Measurements from ENCODE around the gene CSNK1G3.
"Not testable (repeated sequence)": the region's sequence is repeated elsewhere in the genome, so short reads cannot be mapped to it uniquely, and the experiment has no call there.

CSNK1G3 gene

DNA sequence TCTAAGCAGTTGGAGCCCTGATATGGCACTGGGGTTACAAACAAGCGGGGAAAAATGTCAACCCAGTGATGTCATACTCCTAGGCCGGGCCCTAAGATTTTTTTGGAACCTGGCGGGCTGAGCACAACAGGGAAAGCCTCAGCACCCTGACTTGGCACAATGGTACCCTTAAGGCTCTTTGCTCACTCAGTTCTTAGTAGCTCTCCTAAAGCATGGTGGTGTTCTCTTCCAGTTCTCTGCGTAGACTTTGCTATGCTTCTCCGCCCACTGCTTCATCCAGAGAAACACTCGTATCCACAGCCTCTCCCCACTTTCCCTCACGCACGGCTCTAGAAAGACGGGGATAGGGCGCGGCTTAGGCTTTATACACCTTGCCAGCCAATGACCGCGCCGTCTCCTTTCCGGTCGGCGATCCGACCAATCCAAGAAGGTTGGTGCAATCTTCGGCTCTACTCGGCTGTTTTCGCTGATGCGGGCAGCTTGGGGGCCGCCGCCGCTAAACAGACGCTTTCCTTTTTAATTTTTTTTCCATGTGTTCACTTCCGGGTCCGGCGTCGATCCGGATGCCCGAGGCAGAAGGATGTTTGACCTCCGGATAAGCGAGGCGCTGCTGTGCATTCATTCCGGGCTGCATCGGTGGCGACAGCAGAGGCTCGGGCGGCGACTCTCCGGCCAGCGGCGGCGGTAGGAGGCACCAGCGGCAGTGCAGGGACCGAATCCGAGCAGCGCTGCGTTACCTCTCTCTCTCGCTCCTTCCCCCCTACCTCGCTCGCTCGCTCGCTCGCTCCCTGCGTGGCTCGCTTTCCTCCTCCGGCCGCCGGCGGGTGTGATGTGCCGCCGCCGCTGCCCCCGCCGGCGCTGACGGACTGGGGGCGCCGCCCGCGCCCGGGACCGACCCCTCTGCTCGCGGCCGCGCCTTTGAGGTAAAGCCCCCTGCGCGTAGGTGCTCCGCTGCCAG lies at the start of gene CSNK1G3:
TSS of gene CSNK1G3 (plus strand) at position 530 of the 958 bp plus-strand sequence. CDS start 33,487 bp downstream, outside the sequence.
- DNase-seq: peak; percentile 98

DNA sequence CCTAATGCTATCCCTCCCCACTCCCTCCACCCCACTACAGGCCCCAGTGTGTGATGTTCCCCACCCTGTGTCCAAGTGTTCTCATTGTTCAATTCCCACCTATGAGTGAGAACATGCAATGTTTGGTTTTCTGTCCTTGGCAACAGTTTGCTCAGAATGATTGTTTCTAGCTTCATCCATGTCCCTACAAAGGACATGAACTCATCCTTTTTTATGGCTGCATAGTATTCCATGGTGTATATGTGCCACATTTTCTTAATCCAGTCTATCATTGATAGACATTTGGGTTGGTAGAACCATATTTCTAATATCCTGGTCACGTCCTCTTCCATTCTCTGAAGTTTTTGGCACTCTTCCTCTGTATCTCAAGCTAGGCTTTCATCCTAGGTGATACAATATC lies 45.1 kb upstream of the CSNK1G3 start:
- not testable (repeated sequence) for DNase-seq

DNA sequence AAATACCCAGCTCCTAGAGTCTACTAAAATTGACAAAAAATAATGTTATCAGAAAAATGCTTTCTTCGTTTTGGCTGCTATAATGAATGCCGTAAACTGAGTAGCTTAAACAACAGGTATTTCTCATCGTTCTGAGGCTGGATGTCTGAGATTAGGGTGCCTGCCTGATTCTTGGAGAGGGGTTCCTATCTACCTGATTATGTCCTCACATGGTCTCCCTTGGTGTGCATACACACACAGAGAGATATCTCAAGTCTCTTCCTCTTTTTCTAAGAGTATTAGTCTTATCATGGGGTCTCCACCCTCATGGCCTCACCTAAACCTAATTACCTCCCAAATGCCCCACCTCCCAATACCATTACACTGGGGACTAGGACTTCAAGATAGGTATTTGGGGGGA lies 40.6 kb upstream of the CSNK1G3 start:
- no peak for DNase-seq

DNA sequence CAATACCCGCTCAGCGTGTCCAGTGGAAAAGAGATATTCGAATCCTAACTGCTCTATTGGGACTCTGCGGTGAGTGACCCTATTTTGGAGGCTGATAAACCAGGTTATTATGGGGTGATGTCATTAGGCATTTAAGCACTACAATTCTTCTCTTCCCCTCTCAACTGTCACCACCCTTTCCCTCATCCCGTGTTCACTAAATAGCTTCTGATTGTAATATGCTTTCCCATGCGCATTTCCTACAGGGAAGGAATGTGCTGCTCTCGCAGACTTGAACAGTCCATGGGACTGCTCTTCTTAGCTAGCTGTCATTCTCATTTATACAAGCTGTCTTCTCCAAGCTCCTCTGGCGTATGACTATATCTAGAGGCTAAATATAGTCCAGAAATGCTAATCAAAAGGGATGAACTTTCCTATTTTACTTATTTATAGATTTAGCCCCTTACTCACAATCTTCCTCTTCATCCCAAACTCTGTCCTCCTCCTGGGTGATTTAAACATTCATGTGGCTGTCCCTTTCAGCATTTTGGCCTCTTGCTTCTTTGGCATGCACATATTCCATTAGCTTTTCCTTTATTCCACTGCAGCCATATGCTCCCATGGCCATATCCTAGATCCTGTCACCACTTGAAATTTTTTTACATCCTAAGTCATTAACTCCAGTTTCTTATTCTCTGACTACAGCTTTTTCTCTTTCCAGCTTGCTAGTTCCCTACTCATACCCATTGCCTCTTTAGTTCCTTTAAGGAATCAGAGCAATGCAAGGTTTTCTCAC lies 39.6 kb upstream of the CSNK1G3 start:
- DNase-seq: no peak

DNA sequence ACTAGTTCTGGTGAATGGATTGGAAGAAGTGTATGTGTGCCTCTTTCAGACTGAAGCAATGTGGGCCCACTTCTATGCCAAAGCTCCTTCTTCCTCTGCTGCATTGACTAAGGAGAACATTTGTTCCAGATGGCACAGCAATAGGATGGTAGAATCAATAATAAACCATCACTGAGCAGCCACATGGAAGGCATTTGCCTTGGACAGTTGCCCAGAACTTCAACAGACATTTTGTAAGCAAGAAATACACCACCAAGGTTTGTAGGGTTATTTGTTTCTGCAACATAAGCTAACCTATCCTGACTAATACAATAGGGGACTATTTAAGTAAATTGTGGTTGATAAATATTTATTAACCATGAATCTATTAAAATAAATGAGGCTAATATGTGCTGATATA lies 37.7 kb upstream of the CSNK1G3 start:
- DNase-seq: no peak

DNA sequence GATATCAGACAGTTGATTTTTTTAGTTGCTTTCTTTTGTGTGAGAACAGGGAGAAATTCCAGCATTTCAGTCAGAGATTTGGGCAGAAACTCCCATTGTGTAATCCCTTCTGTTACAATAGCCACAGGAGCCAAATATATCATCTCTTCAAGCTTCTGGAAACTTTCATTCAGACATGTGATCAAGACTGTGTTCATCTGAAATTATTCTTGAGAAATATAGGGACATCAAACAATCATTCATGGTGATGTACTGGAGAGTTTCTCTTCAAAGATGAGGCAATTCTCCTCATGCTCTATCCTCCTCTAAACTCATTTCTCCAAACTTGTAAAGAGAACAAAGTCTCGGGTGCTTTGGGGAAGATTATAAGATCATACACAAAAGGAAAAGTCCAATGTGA lies 35.2 kb upstream of the CSNK1G3 start:
- no peak for DNase-seq

DNA sequence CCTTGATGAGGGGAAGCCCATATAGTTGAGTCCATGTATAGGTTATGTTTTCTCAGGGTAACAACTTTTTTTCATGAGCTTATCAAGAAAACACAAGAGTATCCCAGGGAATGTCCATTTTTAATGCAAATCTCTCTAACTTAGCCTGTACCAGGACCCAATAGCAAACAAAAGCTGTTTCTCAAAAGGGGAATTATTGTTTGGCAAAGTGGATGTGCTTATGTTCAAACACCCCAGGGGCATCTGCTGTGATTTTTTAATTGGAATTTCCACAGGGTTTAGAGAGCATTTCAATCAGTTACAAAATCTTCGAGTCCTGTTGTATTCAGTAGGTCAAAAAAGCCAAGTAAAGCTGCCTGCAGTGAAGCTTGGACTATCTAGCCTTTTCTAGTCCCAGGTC lies 33.4 kb upstream of the CSNK1G3 start:
- no peak for DNase-seq

DNA sequence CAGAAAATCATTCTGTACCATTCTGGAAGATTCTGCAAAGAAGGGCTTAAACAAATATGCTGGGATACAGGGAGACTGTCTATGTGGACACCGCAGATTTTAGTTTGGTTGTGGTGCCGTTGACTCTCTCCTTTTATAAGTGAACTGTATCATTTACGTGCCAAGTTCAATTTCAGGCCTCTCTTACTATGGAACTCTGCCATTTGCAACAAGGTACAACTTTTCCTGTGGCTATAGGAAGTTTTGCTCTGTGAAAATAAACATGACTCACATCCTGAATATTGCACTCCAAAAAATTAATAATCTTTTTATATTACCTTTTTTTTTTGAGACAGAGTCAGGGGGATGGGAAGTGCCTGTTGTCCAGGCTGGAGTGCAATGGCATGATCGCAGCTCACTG lies 29.7 kb upstream of the CSNK1G3 start:
- DNase-seq: no peak

DNA sequence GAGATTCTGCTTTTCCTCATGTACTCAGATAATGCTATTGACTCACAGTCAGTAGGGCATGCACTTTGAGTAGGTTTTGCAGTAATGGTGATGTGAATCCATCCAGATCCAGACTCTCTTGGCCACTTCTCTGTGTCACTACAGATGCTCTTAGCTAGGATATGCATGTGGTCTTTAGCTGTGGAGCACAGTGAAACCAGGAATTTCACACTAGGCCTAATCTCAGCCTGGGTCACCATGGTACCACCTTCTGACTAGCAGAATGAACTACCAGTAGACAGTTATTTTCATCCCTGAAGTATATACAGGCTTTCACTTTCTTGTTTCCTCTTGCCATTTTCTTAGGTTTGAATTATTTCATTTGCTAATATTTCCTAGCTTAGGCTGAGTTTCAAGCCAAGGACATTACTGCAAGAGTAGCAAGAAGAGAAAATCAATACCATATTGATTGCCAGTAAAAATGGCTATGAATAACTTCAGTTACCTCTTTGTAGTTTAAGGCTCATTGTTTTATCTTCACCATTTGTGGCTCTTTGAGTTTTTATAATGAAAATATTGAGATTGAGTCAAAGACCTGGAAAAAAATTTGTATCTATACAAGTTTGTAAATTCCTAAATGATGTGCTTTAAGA lies 28.4 kb upstream of the CSNK1G3 start:
- no peak for DNase-seq

DNA sequence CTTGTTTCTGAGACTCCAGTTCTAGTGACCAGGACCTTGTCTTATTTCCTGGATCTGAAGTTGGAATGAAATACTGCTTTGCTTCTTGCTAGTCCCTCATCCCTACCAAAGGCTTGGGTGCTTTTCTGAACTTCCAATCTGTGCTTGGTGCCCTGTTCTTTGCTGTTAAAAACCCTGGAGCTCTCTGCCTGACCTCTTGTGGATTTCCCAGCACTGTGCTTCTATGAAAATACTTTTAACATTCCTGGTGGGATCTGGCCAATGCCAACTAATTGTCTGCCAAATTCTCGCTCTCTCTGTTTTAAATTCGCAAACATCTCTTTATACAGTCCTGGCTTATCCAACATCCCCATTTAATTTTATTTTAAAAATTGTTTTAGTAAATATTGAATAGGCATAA lies 26.7 kb upstream of the CSNK1G3 start:
- no peak for DNase-seq

DNA sequence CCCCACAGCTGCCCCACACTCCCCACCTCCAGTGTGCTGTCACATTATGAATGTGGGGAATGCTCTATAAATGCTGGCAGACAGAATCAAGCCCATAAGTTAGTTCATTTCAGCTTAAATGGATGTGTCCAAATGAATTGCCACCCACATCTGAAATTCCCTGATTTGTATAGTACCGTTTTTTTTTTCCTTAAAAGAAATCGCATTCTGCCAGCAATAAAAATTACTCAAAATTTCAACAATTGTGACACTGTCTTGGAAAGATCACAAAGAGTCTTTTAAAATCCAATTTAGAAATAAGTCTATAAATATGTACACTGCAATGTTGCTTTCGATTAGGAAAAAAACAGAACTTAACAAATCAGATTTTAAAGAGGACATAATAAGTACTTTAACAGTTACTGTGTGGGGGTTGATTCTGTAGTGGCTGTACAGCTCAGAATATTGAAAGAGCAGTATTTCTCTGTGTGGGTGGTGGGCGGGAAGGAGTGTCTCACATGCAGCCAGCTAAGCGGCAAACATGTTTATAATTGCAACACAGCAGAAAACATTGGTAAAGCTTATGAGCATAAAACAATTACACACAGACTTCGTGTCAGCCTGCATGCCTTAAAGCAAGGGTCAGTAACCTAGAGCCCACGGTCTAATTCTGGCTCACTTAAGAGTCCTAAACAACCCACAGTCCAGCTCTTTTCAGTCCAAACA lies 24.9 kb upstream of the CSNK1G3 start:
- DNase-seq: no peak

DNA sequence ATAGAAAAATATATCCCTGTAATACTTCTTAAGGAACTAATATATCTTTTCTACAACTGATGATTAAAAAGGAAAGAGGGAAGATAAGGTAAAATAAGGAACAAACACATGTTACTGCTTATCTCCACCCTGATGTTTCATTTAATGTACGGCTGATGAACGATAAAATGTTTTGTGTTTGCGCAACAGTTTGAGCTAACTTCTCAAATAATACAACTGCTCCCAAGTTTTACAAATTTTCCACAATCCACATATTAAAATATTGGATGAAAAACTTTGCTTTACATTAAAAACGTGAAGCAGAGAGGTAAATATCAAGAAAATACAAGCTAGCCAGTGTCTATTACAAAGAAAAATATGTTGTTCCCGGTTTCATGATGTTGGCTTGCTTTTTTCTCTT lies 21.0 kb upstream of the CSNK1G3 start:
- no peak for DNase-seq

DNA sequence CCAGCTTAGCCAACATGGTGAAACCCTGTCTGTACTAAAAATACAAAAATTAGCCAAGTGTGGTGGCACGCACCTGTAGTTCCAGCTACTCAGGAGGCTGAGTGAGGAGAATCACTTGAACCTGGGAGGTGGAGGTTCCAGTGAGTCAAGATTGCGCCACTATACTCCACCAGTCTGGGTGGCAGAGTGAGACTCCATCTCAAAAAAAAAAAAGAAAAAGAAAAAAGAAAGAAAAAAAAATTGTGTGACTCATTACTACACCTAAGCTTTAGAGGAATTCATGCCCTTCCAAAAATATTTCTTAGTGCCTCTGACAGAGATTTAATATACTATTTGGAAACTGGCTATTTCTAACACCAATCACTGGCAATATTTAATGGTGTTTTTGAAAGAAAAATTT lies 16.8 kb upstream of the CSNK1G3 start:
- not testable (repeated sequence) for DNase-seq

DNA sequence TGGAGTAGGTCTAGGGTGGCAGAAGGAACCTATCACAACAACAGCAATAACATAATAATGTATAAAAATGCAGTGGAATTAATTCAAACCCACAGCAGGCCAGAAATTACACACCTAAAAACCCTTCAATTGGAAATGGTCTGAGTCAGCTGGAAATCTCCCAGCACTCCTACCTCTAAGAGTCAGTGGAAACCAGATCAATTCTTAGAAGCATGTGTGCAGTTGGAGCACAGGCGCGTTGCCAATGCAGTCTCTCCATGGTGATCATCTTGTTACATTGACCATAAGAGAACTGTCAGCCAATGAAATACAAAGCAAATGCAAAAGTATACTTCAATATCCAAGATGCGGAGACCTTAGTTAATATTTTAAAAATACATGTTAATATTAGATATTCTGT lies 15.1 kb upstream of the CSNK1G3 start:
- DNase-seq: no peak

DNA sequence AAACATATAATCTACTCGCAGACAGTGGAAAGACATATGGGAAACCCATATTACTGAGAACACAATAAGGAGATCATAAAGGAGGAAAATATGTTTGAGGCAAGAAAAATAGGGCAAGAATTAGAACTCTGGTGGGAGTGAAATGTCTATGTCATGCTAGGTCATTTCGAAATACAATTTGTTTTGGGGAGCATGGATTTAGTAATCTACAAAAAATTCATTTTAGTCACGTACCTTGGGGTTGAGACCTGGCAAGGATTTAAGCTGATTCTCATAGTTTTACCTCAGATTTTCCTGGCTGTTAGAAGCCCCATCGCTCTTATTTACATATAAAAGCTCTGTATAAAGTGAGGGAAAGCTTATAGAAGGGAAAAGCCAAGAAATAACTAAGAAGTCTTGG lies 11.5 kb upstream of the CSNK1G3 start:
- no peak for DNase-seq

DNA sequence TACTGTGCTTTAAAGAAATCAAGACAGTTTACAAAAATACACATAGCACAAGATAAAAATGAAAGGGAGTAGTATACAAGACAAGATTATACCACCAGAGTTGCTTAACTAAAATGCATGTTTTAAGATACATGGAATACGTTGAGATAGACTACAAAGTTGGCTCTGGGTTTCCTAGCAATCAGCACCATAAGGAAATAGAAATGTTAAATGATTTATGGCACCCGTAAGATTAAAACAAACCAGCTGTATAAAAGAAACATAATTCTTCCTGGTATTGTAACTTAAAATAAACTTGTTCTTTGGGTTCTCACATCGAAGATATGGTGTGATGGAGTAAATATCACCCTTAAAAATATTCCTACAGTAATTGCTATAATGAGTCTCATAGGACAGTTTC lies 9.9 kb upstream of the CSNK1G3 start:
- DNase-seq: no peak

DNA sequence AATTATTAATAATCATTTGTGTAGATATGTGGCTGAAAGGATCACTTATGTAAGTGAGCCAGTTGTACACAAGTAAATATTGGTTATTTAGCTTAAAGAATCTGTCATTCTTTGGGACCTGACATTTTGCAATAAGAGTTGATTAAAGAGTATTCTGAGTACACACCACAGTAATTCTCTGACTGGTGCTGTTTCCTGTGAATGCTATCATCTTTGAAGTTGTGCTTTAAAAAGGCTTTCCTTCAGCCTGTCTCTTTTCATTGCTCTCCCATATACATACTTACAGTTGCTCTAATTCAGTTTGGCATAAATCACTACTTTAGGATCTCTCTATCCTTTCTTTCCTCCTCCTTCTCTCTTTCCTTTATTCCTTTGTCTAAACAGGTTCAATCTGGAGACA lies 8.7 kb upstream of the CSNK1G3 start:
- no peak for DNase-seq

DNA sequence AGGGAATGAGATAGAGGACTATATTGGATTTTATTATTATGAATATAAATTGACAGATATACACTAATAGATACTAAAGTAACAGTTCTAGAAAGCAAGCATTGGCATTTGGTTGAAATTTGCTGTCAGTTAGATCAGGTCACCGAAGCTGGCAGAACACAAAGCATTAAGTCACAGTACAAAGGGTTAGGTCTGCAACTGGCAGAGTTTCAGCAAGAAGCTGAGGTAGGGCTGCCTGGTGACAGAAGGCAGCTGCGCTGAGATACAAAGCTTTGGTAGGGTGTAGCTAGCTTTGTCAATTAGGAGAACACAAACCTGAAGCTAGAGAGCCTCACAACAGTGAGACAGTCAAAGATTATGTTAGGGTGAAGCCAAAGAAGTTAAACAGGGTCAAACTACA lies 6.3 kb upstream of the CSNK1G3 start:
- no peak for DNase-seq

DNA sequence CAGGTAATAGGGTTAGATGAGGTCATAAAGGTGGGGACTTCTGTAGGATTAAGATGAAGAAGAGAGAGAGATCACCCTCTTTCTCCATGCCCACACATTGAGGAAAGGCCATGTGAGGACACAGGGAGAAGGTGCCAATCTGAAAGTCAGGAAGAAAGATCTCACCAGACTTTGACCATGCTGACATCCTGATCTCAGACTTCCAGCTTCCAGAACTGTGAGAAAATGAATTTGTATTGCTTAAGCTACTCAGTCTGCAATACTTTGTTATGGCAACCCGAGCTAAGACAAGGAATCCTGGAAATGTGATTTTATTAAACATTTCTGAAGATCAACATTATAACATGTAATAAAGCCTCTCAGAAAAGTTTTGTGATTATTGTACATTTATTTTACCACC lies 3.5 kb upstream of the CSNK1G3 start:
- no peak for DNase-seq

DNA sequence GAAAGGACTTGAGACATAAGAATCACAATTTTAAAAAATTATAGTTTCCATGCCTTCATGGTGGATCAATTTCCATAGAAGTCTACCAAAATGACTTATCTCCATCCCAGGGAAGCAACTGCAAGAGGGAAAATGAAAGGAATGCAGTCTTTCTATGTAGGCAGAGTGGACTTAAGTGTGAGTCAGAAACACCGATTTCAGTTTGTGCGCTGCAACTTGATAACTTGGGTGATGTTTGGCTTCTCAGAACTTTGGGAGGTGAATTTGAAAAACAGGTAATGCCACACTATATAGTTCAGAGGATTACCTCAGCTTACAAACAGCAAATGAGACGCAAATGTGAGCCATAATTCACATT lies 708 bp upstream of the CSNK1G3 start:
- DNase-seq: no peak

DNA sequence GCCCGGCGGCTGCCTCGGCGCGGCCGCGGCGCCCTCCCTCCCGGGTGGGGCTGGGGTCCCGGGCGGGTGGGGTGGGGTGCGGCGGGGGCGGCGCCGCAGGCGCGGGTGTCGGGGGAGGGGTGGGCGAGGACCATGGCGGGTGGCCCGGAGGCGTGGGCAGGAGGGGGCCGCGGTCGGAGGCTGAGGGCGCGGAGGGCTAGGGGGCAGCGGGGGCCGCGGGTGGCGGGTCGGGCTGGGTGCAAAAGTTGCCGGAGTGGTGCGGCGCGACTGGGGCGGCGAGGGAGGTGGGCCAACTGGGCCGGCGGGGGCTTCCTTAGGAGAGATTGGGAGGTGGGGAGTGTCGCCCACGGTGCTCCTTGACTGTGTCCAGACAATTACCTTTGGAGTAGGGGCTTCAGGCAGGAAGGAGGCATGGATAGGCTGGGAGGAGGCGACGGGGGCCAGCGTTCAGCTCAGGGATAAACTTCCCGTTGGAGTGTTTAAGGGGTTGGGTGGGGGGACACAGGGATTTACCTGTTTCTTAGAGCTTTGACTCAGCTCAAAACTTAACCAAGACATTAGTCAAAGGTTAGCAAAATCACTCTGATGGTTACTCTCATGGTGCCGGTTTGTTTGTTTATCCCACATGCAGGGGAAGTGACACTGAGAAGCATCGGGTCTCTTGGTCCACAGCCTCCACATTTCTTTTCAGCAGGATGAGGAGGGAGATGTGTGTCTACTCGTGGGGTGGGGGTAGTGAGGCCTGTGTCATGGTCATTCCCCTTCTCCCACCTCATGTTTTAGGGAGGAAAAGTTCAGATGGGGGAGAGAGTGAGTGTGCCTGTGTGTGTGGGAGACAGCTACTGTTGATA lies 859 bp downstream of the CSNK1G3 start:
- peak; percentile 69 for DNase-seq
